Epithelial cell of umbilical artery (primary cell): ENCODE results near the gene ASMT. TPM values are rescaled to one million over a fixed set of nuclear protein-coding genes. Genes with fewer than 3 reads are reported as not detected.

Experiments used
- total RNA-seq: library from RNA; depleted of rRNA; stranded (reverse); fragments of >200 nt; gene quantifications from 2 replicates; pipeline ENCODE4 v1.2.3, GENCODE V29; 2014

The ASMT gene
- total RNA-seq = not detected in 2 replicates

DNA sequence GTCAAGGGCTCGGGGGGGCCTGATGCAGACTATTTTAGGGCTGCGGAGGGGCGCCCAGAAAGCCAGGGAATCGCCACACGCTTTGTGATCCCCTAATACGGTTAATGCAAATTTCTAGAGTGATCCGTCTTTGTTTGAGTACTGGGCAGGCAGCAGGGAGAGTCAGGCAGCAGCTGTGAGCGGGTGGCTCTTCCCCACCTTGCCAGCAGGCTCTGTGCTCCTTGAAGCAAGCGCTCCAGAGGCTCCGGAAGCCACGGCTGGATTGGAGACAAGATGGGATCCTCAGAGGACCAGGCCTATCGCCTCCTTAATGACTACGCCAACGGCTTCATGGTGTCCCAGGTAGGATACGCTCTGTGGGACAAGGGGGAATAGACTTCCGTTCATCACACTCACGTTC is at the start of gene ASMT:
Gene ASMT (plus strand): TSS at position 133 of the 400 bp plus-strand sequence. CDS start 141 bp downstream, at position 274.

GRCh38 chrX:1591102-1591862 is 23.6 kb upstream of the ASMT start, which contains the start of gene AKAP17A:
TSS of gene AKAP17A (plus strand) at chrX:1591604. CDS start at chrX:1593463, 1,859 bp downstream.

Other genes starting within 250 kb of the ASMT start
- 80.2 and 184 TPM in 2 replicates for gene SLC25A6, start 222.9 kb upstream of the ASMT start, total RNA-seq
- gene ASMTL, start 162.2 kb upstream of the ASMT start, total RNA-seq = 12.2 and 21.1 TPM in 2 replicates
- gene P2RY8, start 77.9 kb upstream of the ASMT start, total RNA-seq = not detected in 2 replicates
- gene AKAP17A, start 23.5 kb upstream of the ASMT start, total RNA-seq = 17.2 and 28.4 TPM in 2 replicates